Measurements from ENCODE around the gene PPP1R2. TPM values are rescaled to one million over a fixed set of nuclear protein-coding genes. Genes with fewer than 3 reads are reported as not detected.
"Not testable (repeated sequence)": the region's sequence is repeated elsewhere in the genome, so short reads cannot be mapped to it uniquely, and the experiment has no call there.

The PPP1R2 gene
- total RNA-seq, 4 donors from 2014 or later = 50.7 to 143 (median 59.4) TPM

- H3K36me3 ChIP-seq = peaks cover 0 to 28% (median 0%) of the 10 kb centered on the region in 4 donors
- whole genome bisulfite sequencing, 2 donors (ENCODE audit: low coverage in 1 of 2) = 84 to 96% methylated on average over 7 to 14 of the region's 14 CpGs
- no peak for DNase-seq
- TF ChIP-seq POLR2AphosphoS5 (IDR thresholded peaks at IDR 0.05) (no peak), EP300 (IDR thresholded peaks at IDR 0.05; ENCODE audit: low read depth) (no peak), POLR2A (IDR thresholded peaks at IDR 0.05) (no peak), CTCF (IDR thresholded peaks at IDR 0.05) (no peak)
- H3K27ac ChIP-seq = no peak overlapping the region
- H3K9me3 ChIP-seq = no peaks in the 10 kb centered on the region
- no peaks in the 10 kb centered on the region for H3K4me1 ChIP-seq
- intact Hi-C loops (cut with DNase I; ENCODE audit: low total_unique reads) = no loop called here
- H3K27me3 ChIP-seq = no peaks in the 10 kb centered on the region
- no peak overlapping the region for H3K4me3 ChIP-seq
- in situ Hi-C loops (cut with MboI; ENCODE audit: low pct_ligation_motif_present in 1 of 4, low pct_unique_long_range_greater_than_20kb in 1 of 4, low sequenced_read_pairs in 3 of 4) = loop anchor here in 3 of 4 donors (5.0 to 10.0 kb wide), 2 partner anchors 250 to 252 kb away; partner anchors contain the start of gene XXYLT1 (in 3 of the 3)
Observed at GRCh38 chr3:195524171-195524896, 18.8 kb downstream of the PPP1R2 start.

- in situ Hi-C loops (cut with MboI; ENCODE audit: low pct_ligation_motif_present in 1 of 4, low pct_unique_long_range_greater_than_20kb in 1 of 4, low sequenced_read_pairs in 3 of 4) (loop anchor here in 3 of 4 donors (5.0 to 10.0 kb wide), 2 partner anchors 248 to 250 kb away; partner anchors contain the start of gene XXYLT1 (in 3 of the 3)), intact Hi-C loops (cut with DNase I; ENCODE audit: low total_unique reads) (no loop called here)
- Histone ChIP-seq H3K9me3 (no peaks in the 10 kb centered on the region), H3K36me3 (peaks cover 0 to 24% (median 0%) of the 10 kb centered on the region in 4 donors), H3K4me3 (no peak overlapping the region), H3K27me3 (no peaks in the 10 kb centered on the region), H3K27ac (no peak overlapping the region), H3K4me1 (peaks cover 0 to 2% (median 0%) of the 10 kb centered on the region in 4 donors)
- WGBS, 2 donors (ENCODE audit: low coverage in 1 of 2) = 54 to 61% methylated on average over 6 of the region's 6 CpGs
- TF ChIP-seq CTCF (IDR thresholded peaks at IDR 0.05) (peak; percentile 72 to 91 (median 75)), POLR2A (IDR thresholded peaks at IDR 0.05) (no peak)
- no peak for DNase-seq
Observed at GRCh38 chr3:195522254-195523023, 20.7 kb downstream of the PPP1R2 start.

GRCh38 chr3:195517030-195517429, 26.1 kb downstream of the PPP1R2 start:
- Histone ChIP-seq H3K27me3 (no peaks in the 10 kb centered on the region), H3K4me1 (peaks cover 0 to 23% (median 6%) of the 10 kb centered on the region in 4 donors), H3K36me3 (peaks cover 0 to 5% (median 0%) of the 10 kb centered on the region in 4 donors), H3K9me3 (no peaks in the 10 kb centered on the region), H3K4me3 (no peak overlapping the region), H3K27ac (peak overlapping the region in 1 of 4 donors; percentile 35)
- intact Hi-C loops (cut with DNase I; ENCODE audit: low total_unique reads) = loop anchor here (10.0 kb wide), 1 partner anchor 962 kb away; no protein-coding TSS in a partner anchor
- 57 to 72% methylated on average over 1 of the region's 1 CpG for WGBS, 2 donors (ENCODE audit: low coverage in 1 of 2)
- DNase-seq = no peak
- in situ Hi-C loops (cut with MboI; ENCODE audit: low pct_ligation_motif_present in 1 of 4, low pct_unique_long_range_greater_than_20kb in 1 of 4, low sequenced_read_pairs in 3 of 4) = no loop called here
- no peak for TF ChIP-seq POLR2AphosphoS5 (IDR thresholded peaks at IDR 0.05)
- no peak for TF ChIP-seq POLR2A (IDR thresholded peaks at IDR 0.05)
- TF ChIP-seq EP300 (IDR thresholded peaks at IDR 0.05; ENCODE audit: low read depth) = no peak
- no peak for TF ChIP-seq CTCF (IDR thresholded peaks at IDR 0.05)

GRCh38 chr3:195514610-195515235, 28.4 kb downstream of the PPP1R2 start:
- 100% methylated on average over 1 of the region's 1 CpG for WGBS, 2 donors (ENCODE audit: low coverage in 1 of 2)
- intact Hi-C loops (cut with DNase I; ENCODE audit: low total_unique reads) = loop anchor here (10.0 kb wide), 1 partner anchor 960 kb away; no protein-coding TSS in a partner anchor
- DNase-seq; H3K4me3 ChIP-seq; H3K36me3 ChIP-seq; H3K27ac ChIP-seq; H3K9me3 ChIP-seq; in situ Hi-C loops (cut with MboI; ENCODE audit: low pct_ligation_motif_present in 1 of 4, low pct_unique_long_range_greater_than_20kb in 1 of 4, low sequenced_read_pairs in 3 of 4); H3K27me3 ChIP-seq: not testable (repeated sequence)
- peaks cover 0 to 23% (median 6%) of the 10 kb centered on the region in 4 donors for H3K4me1 ChIP-seq

Data from transverse colon (tissue), 4 donors.